SU-DHL-6 (cell line): ENCODE data around the gene COL6A2.
"Not testable (repeated sequence)": the region's sequence is repeated elsewhere in the genome, so short reads cannot be mapped to it uniquely, and the experiment has no call there.

Experiments
- H2AFZ ChIP-seq: fragments of 200-600 bp; sonication (generic); 2 replicates; pipeline ENCODE4 v1.6.1; 2014; ENCODE audit warnings: low read depth, mild to moderate bottlenecking, moderate library complexity, mixed read lengths, antibody characterized with exemption, low read length; ENCODE audit not compliant: severe bottlenecking
- H3F3A ChIP-seq: fragments of 200-600 bp; shearing (Covaris generic); 2 replicates; pipeline ENCODE4 v1.6.0; 2016; ENCODE audit warnings: antibody characterized with exemption, mild to moderate bottlenecking; ENCODE audit not compliant: insufficient read depth
- H3K27ac ChIP-seq: fragments of 200-600 bp; sonication (generic); 2 replicates; pipeline ENCODE4 v1.5.1; 2016; ENCODE audit warnings: low read depth, mild to moderate bottlenecking, low read length, moderate library complexity, mixed read lengths
- H3K27me3 ChIP-seq: fragments of 200-600 bp; sonication (generic), shearing (Covaris generic); 2 replicates; pipeline ENCODE4 v1.6.0; 2014; ENCODE audit warnings: mild to moderate bottlenecking, low read length
- H3K36me3 ChIP-seq: fragments of 200-600 bp; sonication (generic); 2 replicates; pipeline ENCODE4 v1.6.1; 2014; ENCODE audit warnings: mild to moderate bottlenecking, low read length, mixed read lengths
- H3K4me2 ChIP-seq: fragments of 300-600, 200-600 bp; shearing (Covaris generic), sonication (generic); 2 replicates; pipeline ENCODE4 v1.6.0; 2014; ENCODE audit warnings: low read length, low read depth, mild to moderate bottlenecking; ENCODE audit not compliant: poor library complexity, severe bottlenecking
- H3K4me3 ChIP-seq: fragments of 200-600 bp; sonication (generic); 2 replicates; pipeline ENCODE4 v1.5.1; 2014; ENCODE audit warnings: antibody characterized with exemption, low read length, mild to moderate bottlenecking, mixed read lengths; ENCODE audit not compliant: insufficient read depth, poor library complexity, severe bottlenecking
- H3K79me2 ChIP-seq: fragments of 200-600 bp; sonication (generic); 2 replicates; pipeline ENCODE4 v1.6.1; 2014; ENCODE audit warnings: mild to moderate bottlenecking, low read length, moderate library complexity; ENCODE audit not compliant: insufficient read depth
- H3K9ac ChIP-seq: fragments of 200-600 bp; sonication (generic); 2 replicates; pipeline ENCODE4 v1.7.0; 2014; ENCODE audit warnings: mild to moderate bottlenecking, low read length
- H3K9me2 ChIP-seq: fragments of 200-600 bp; sonication (generic); replicated peaks from 2 replicates; pipeline ENCODE4 v1.6.1; 2014; ENCODE audit warnings: low read length; ENCODE audit not compliant: insufficient read depth
- H3K9me3 ChIP-seq: fragments of 200-600 bp; sonication (generic); 2 replicates; pipeline ENCODE4 v1.6.1; 2014; ENCODE audit warnings: low read length, mixed read lengths; ENCODE audit not compliant: insufficient read depth
- H4K20me1 ChIP-seq: fragments of 200-600 bp; sonication (generic); 2 replicates; pipeline ENCODE4 v1.6.1; 2014; ENCODE audit warnings: low read depth, mild to moderate bottlenecking, antibody characterized with exemption, low read length, moderate library complexity, mixed read lengths
- EZH2phosphoT487 ChIP-seq: fragments of 200-600 bp; sonication (generic), shearing (Covaris generic); conservative IDR thresholded peaks from 2 replicates; pipeline ENCODE4 v1.6.1; 2018; ENCODE audit warnings: mild to moderate bottlenecking, antibody characterized with exemption, low read length, moderate library complexity, mixed read lengths
- TF ChIP-seq, protein P1 (sequence below): fragments of 200-600 bp; sonication (generic); IDR thresholded peaks from one replicate; pipeline ENCODE4 v1.5.1; 2017; ENCODE audit warnings: antibody characterized with exemption, mild to moderate bottlenecking, low read length, moderate library complexity; ENCODE audit not compliant: insufficient read depth, poor library complexity, severe bottlenecking

Gene COL6A2

DNA sequence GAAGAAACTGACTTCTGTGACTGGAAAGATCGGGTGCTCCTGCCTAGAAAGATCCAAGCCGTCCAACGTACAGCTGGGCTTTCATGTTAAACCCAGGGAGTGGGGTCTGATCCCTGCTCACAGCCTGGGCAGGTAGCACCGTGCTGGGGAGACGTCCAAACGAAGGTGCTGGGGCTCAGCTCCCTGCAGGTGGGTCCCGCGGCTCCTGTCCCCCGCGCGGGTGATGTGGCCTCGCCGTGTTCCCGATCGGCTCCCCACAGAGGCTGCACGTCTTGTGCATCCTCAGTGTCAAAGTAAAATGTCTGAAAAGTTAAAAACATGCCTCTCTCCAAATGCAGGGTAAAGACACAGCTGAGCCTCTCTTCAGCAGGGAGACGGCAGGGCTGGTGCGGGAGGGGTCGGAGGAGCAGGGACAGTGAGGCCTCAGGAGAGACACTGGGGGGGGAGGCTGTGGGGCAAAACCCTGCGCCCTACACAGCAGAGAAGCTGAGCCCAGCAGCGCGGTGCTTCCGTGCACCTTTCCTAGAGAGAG, 40.1 kb upstream of the COL6A2 start:
- no peaks in the 10 kb centered on the region for H3K27me3 ChIP-seq
- H3K9ac ChIP-seq = no peak overlapping the region
- no peaks in the 10 kb centered on the region for H3K36me3 ChIP-seq
- H3K79me2 ChIP-seq = no peaks in the 10 kb centered on the region
- H3K9me3 ChIP-seq = no peaks in the 10 kb centered on the region; the same call in 1 of the 2 replicates
- H3F3A ChIP-seq = no peaks in the 10 kb centered on the region
- no peak overlapping the region for H2AFZ ChIP-seq
- no peak overlapping the region for H3K4me2 ChIP-seq
- H3K9me2 ChIP-seq = no peaks in the 10 kb centered on the region
- no peak overlapping the region for H3K4me3 ChIP-seq
- H4K20me1 ChIP-seq = no peaks in the 10 kb centered on the region
- TF ChIP-seq EZH2phosphoT487 = no peak
- TF ChIP-seq, protein P1, sequence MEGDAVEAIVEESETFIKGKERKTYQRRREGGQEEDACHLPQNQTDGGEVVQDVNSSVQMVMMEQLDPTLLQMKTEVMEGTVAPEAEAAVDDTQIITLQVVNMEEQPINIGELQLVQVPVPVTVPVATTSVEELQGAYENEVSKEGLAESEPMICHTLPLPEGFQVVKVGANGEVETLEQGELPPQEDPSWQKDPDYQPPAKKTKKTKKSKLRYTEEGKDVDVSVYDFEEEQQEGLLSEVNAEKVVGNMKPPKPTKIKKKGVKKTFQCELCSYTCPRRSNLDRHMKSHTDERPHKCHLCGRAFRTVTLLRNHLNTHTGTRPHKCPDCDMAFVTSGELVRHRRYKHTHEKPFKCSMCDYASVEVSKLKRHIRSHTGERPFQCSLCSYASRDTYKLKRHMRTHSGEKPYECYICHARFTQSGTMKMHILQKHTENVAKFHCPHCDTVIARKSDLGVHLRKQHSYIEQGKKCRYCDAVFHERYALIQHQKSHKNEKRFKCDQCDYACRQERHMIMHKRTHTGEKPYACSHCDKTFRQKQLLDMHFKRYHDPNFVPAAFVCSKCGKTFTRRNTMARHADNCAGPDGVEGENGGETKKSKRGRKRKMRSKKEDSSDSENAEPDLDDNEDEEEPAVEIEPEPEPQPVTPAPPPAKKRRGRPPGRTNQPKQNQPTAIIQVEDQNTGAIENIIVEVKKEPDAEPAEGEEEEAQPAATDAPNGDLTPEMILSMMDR = no peak
- H3K27ac ChIP-seq = no peak overlapping the region

DNA sequence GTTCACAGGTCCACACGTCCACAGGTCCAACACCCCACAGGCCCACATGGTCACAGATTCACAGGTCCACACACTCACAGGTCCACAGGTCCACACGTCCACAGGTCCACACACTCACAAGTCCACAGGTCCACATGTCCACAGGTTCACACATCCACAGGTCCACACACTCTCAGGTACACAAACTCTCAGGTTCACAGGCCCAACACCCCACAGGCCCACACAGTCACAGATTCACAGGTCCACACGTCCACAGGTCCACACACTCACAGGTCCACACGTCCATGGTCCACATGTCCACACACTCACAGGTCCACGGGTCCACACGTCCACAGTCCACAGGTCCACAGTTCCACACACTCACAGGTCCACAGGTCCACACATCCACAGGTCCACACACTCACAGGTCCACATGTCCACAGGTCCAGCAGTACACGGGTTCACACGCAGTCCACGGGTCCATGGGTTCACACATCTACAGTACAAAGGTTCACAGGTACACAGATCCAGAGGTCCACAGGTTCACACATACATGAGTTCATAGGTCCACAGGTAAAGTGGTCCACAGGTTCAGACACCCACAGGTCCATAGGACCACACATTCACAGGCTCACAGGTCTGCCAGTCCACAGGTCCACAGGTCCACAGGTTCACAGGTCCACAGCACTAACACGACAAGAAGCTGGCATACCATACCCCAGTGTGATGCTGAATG, 39.3 kb upstream of the COL6A2 start:
- no peaks in the 10 kb centered on the region for H3K79me2 ChIP-seq
- H3K4me2 ChIP-seq = no peak overlapping the region
- no peaks in the 10 kb centered on the region for H3K27me3 ChIP-seq
- no peak overlapping the region for H3K4me3 ChIP-seq
- no peak for TF ChIP-seq EZH2phosphoT487
- TF ChIP-seq, protein P1 = no peak
- H2AFZ ChIP-seq = no peak overlapping the region
- H3F3A ChIP-seq = no peaks in the 10 kb centered on the region
- H3K9me2 ChIP-seq = no peaks in the 10 kb centered on the region
- no peaks in the 10 kb centered on the region for H4K20me1 ChIP-seq
- no peaks in the 10 kb centered on the region for H3K36me3 ChIP-seq
- no peaks in the 10 kb centered on the region; the same call in 1 of the 2 replicates for H3K9me3 ChIP-seq
- H3K27ac ChIP-seq = no peak overlapping the region
- H3K9ac ChIP-seq = no peak overlapping the region

DNA sequence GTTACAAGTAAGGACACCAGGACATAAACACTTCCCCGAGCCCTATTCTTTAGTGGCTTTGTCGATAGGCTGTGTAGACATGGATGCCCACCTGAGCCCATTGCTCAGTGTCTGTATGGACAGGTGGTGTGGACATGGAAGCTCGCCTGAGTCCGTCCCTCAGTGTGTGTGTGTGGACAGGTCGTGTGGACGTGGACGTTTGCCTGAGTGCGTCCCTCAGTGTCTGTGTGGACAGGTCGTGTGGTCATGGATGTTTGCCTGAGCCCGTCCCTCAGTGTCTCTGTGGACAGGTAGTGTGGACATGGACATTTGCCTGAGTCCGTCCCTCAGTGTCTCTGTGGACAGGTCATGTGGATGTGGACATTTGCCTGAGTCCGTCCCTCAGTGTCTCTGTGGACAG, 38.7 kb upstream of the COL6A2 start:
- no peaks in the 10 kb centered on the region; the same call in 1 of the 2 replicates for H3K9me3 ChIP-seq
- H3K9me2 ChIP-seq = no peaks in the 10 kb centered on the region
- no peaks in the 10 kb centered on the region for H3F3A ChIP-seq
- no peaks in the 10 kb centered on the region for H4K20me1 ChIP-seq
- no peak overlapping the region for H3K4me2 ChIP-seq
- no peaks in the 10 kb centered on the region for H3K27me3 ChIP-seq
- no peaks in the 10 kb centered on the region for H3K36me3 ChIP-seq
- H3K4me3 ChIP-seq = no peak overlapping the region
- H3K9ac ChIP-seq = no peak overlapping the region
- no peak overlapping the region for H2AFZ ChIP-seq
- no peak overlapping the region for H3K27ac ChIP-seq
- H3K79me2 ChIP-seq = no peaks in the 10 kb centered on the region
- no peak for TF ChIP-seq EZH2phosphoT487
- TF ChIP-seq, protein P1 = no peak

DNA sequence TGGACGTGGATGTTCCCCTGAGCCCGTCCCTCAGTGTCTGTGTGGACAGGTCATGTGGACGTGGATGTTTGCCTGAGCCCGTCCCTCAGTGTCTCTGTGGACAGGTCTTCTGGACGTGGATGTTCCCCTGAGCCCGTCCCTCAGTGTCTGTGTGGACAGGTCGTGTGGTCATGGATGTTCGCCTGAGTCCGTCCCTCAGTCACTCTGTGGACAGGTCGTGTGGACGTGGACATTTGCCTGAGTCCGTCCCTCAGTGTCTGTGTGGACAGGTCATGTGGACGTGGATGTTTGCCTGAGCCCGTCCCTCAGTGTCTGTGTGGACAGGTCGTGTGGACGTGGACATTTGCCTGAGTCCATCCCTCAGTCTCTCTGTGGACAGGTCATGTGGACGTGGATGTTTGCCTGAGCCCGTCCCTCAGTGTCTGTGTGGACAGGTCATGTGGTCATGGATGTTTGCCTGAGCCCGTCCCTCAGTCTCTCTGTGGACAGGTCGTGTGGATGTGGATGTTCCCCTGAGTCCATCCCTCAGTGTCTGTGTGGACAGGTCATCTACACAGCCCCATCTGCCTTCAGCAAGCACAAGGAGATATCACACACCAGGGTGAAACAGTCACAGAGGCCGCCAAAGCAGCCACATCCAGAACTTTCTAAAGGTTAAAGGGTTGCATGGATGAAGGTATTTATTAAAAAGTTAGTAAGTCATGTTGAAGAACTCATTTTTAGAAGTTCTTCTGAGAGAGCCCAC, 38.0 kb upstream of the COL6A2 start:
- not testable (repeated sequence) for H3K4me2 ChIP-seq, H3K9ac ChIP-seq, H3K27ac ChIP-seq

More for the DNA sequence above, 38.0 kb upstream of the COL6A2 start:
- H3K9me2 ChIP-seq, H2AFZ ChIP-seq, H4K20me1 ChIP-seq, H3K79me2 ChIP-seq, H3K27me3 ChIP-seq, H3K36me3 ChIP-seq, H3K9me3 ChIP-seq, H3K4me3 ChIP-seq, H3F3A ChIP-seq: not testable (repeated sequence)
